Bronchial epithelial cell (primary cell): ENCODE data around the gene SMC5. TPM values are rescaled to one million over a fixed set of nuclear protein-coding genes. Genes with fewer than 3 reads are reported as not detected.

Source experiments
- DNase-seq: peaks from one replicate; pipeline ENCODE4 v3.0.0-alpha.2; 2010; ENCODE audit warnings: low read depth
- FAIRE-seq: peaks from 2 replicates; lab custom pipeline; 2011; peaks lifted over from hg19 to GRCh38; lab: Jason Lieb, UNC
- H3K27me3 ChIP-seq: 2 replicates; pipeline ENCODE4 v1.5.1; 2011; ENCODE audit warnings: low read length; ENCODE audit not compliant: control insufficient read depth, insufficient read depth
- H3K36me3 ChIP-seq: 2 replicates; pipeline ENCODE4 v1.5.1; 2011; ENCODE audit warnings: low read length; ENCODE audit not compliant: control insufficient read depth, insufficient read depth
- H3K4me3 ChIP-seq: 2 replicates; pipeline ENCODE4 v1.5.1; 2011; ENCODE audit warnings: mild to moderate bottlenecking, low read depth, low read length, control low read depth
- CTCF ChIP-seq: IDR thresholded peaks from 2 replicates; pipeline ENCODE4 v1.5.1; 2011; ENCODE audit warnings: mild to moderate bottlenecking, moderate library complexity, low read length, control low read depth, inconsistent platforms; ENCODE audit not compliant: insufficient read depth, severe bottlenecking
- total RNA-seq: library from RNA; depleted of rRNA; stranded (reverse); fragments of >200 nt; gene quantifications from 2 replicates; pipeline ENCODE4 v1.2.1, GENCODE V29; 2014

SMC5 gene
- total RNA-seq, 1 donor from 2014 or later = 16.6 TPM

- TF ChIP-seq CTCF = no peak
- no peak for DNase-seq
- no peaks in the 10 kb centered on the region for H3K27me3 ChIP-seq
- no peak overlapping the region for H3K4me3 ChIP-seq
- FAIRE-seq = no peak
- peaks cover 11% of the 10 kb centered on the region for H3K36me3 ChIP-seq
Measured at GRCh38 chr9:70387663-70388062, 128.9 kb downstream of the SMC5 start.

GRCh38 chr9:70389188-70389587 lies 130.4 kb downstream of the SMC5 start:
- TF ChIP-seq CTCF = no peak
- H3K36me3 ChIP-seq = peaks cover 11% of the 10 kb centered on the region
- no peak overlapping the region for H3K4me3 ChIP-seq
- no peaks in the 10 kb centered on the region for H3K27me3 ChIP-seq
- DNase-seq (no peak), FAIRE-seq (no peak)

GRCh38 chr9:70389621-70390266 lies 131.0 kb downstream of the SMC5 start:
- DNase-seq (peak; percentile 30), FAIRE-seq (peak; percentile 58)
- Histone ChIP-seq H3K4me3 (no peak overlapping the region), H3K27me3 (no peaks in the 10 kb centered on the region), H3K36me3 (peaks cover 11% of the 10 kb centered on the region)
- TF ChIP-seq CTCF = no peak

GRCh38 chr9:70390933-70391341 lies 132.2 kb downstream of the SMC5 start:
- Histone ChIP-seq H3K4me3 (no peak overlapping the region), H3K36me3 (peaks cover 11% of the 10 kb centered on the region), H3K27me3 (no peaks in the 10 kb centered on the region)
- DNase-seq (peak; percentile 14), FAIRE-seq (peak; percentile 80)
- no peak for TF ChIP-seq CTCF

GRCh38 chr9:70392189-70392588 lies 133.4 kb downstream of the SMC5 start:
- H3K27me3 ChIP-seq = no peaks in the 10 kb centered on the region
- peaks cover 5% of the 10 kb centered on the region for H3K36me3 ChIP-seq
- DNase-seq = peak; percentile 21
- peak; percentile 1 for TF ChIP-seq CTCF
- H3K4me3 ChIP-seq = no peak overlapping the region
- no peak for FAIRE-seq

GRCh38 chr9:70392850-70393249 lies 134.1 kb downstream of the SMC5 start:
- FAIRE-seq (no peak), DNase-seq (no peak)
- TF ChIP-seq CTCF = no peak

More at GRCh38 chr9:70392850-70393249, 134.1 kb downstream of the SMC5 start:
- H3K27me3 ChIP-seq = no peaks in the 10 kb centered on the region
- peaks cover 2% of the 10 kb centered on the region for H3K36me3 ChIP-seq
- H3K4me3 ChIP-seq = no peak overlapping the region
